Measurements from ENCODE around the gene WWC2.
"Not testable (repeated sequence)": the region's sequence is repeated elsewhere in the genome, so short reads cannot be mapped to it uniquely, and the experiment has no call there.

Gene WWC2

DNA sequence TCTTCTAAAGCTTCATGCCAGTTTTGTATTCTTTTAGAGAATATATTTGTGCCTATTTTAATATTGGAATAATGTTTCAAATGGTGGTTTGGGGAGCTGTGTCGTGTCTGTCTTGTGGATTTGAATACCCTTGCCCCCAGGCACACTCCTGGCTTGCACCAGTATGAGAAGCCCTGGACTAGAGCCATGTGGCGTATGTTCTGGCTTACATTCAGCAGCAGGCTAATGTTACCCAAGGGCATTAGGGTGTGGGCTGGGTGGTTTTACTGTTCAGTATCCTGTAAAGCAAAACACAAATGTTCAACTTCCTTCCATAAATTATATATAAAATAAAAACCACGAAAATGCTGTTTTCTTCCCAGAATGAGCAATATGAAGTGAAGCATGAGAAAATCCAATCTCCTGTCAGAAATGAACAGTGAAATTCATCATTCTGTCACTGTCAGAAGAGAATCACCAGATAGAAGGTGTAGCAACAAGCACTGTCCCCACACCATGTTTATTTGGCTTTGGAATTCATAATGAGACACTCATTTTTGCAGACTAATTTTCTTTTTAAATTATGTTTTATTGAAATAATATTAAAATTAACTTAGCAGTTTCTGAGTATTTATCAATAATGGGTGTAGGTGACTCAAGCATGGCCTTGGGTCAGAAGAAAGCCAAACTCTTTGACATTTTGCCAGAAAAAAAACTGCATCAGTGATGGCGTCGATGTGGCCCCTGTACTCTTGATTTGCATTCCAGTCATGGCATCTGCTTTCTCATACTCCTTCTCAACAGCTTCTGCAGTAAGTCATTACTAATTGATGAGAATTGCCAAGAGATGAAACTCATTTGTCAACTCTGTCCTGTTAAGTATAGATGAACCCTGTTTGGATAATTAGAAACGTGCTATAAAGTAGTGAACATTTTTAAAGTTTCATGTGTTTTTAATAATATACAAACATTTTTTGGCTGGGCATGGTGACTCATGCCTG lies 43.8 kb downstream of the WWC2 start:
- no peak for DNase-seq (ENCODE audit: low spot score)

DNA sequence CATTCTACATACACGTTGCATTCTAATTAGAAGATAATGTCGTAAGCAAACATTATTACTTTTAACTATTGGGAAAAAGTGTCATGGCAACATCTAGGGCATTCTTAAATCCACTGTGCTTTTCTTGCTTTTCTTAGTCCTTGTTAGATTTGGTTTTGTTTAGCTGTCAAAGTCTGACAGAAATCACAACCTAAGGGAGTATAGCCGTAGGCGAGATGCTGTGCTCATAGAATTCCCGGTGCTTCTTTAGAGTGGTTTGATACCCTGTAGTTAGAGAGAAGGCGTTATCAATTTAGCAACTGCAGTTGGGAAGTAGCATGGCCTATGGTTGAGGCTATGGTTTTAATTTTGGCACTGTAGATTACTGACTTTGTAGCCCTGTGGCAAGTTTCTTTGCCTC lies 45.7 kb downstream of the WWC2 start:
- no peak for DNase-seq (ENCODE audit: low spot score)

DNA sequence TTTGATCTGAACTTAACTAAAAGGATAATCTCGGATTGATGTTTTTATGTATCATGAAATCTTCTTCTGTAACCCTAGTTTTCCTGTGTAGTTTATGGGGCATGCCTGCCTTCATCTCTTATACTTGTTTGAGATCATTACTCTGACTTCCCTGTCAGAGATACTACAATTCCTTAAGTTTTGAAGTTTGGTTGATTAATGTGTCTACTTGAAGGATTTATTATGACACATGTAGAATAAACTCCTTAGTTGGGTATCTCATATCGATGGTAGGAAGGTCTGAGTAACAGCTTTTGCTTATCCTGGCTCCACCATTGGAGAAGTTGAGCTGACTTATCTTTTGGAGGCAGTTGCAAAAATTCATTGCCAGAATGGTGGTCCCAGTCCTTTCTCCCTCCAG lies 46.7 kb downstream of the WWC2 start:
- no peak for DNase-seq (ENCODE audit: low spot score)

GRCh38 chr4:183146478-183146877 lies 47.4 kb downstream of the WWC2 start:
- no peak for DNase-seq (ENCODE audit: low spot score)

GRCh38 chr4:183147196-183147595 lies 48.1 kb downstream of the WWC2 start:
- no peak for DNase-seq (ENCODE audit: low spot score)

DNA sequence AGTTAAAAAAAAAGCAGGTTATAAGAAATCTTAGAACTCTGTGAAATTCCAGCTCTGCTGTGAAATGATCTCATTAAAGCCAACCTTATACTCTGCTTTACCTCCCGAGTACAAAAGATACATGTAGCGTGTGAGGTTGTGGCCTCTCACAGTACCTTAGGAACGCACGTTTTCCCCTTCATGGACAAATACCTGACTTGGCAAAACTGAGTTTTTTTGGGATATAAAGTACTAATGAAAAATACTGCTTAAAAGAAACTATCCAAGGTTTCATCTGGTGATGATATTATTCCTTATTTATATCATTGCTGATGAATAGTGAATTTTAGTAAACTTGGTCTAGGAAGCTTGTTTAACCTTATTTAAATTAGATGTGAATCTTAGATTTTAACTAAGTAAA lies 48.9 kb downstream of the WWC2 start:
- DNase-seq (ENCODE audit: low spot score): no peak

- no peak for DNase-seq (ENCODE audit: low spot score)
Observed at GRCh38 chr4:183149616-183150539, 50.8 kb downstream of the WWC2 start.

DNA sequence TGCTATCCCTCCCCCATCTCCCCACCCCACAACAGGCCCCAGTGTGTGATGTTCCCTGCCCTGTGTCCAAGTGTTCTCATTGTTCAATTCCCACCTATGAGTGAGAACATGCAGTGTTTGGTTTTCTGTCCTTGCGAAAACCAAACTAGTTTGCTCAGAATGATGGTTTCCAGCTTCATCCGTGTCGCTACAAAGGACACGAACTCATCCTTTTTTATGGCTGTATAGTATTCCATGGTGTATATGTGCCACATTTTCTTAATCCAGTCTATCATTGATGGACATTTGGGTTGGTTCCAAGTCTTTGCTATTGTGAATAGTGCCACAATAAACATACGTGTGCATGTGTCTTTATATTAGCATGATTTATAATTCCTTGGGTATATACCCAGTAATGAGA lies 51.6 kb downstream of the WWC2 start:
- not testable (repeated sequence) for DNase-seq (ENCODE audit: low spot score)

DNA sequence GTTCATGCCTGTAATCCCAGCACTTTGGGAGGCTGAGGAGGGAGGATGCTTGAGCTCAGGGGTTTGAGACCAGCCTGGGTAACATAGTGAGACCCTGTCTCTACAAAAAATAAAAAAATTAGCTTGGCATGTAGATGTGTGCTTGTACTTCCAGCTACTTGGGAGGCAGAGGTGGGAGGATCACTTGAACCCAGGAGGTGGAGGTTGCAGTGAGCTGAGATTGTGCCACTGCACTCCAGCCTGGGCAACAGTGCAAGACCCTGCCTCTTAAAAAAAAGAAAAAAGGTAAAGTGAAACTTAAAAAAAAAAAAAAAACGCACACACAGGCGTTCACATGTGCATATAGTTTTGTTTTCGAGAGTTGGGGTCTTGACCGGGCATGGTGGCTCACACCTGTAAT lies 53.2 kb downstream of the WWC2 start:
- DNase-seq (ENCODE audit: low spot score): not testable (repeated sequence)

- DNase-seq (ENCODE audit: low spot score): no peak
Observed at GRCh38 chr4:183153190-183153916, 54.3 kb downstream of the WWC2 start.

DNA sequence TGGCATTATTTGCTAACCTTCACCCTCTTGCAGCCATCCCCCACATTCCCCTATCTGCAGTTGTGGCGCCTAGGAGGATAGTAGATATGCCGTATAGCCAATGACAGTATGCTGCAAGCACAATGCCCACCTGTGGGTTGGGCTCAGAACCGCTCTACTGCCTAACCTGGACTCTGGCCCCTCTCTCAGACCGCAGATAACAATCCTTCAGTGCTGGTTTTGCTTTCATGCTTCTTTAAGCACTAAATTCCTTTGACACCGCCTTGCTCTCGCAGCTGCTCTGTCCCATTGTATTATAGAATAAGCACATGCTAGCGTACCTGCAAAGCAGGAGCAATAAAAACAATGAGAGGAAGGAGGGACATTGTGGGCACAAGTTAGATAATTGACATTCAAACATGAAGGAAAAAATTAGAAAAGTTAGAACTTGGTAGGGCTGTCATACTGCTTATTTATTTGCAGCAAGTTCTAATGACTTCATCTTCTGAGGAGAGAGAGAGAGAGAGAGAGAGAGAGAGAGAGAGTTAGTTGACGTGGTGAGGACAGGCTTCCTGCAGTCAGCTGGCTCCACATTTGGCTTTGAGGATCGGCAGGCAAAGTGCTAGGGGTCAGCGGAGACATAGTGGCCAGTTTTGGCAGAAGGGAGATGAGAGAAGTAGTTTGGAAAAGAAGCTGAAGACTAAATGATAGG lies 55.8 kb downstream of the WWC2 start:
- no peak for DNase-seq (ENCODE audit: low spot score)

- no peak for DNase-seq (ENCODE audit: low spot score)
Observed at GRCh38 chr4:183155450-183156184, 56.6 kb downstream of the WWC2 start.

- DNase-seq (ENCODE audit: low spot score): no peak
Observed at GRCh38 chr4:183157215-183157614, 58.2 kb downstream of the WWC2 start.

GRCh38 chr4:183158062-183158461 lies 59.0 kb downstream of the WWC2 start:
- DNase-seq (ENCODE audit: low spot score): no peak

- no peak for DNase-seq (ENCODE audit: low spot score)
Observed at GRCh38 chr4:183161630-183162029, 62.6 kb downstream of the WWC2 start.

DNA sequence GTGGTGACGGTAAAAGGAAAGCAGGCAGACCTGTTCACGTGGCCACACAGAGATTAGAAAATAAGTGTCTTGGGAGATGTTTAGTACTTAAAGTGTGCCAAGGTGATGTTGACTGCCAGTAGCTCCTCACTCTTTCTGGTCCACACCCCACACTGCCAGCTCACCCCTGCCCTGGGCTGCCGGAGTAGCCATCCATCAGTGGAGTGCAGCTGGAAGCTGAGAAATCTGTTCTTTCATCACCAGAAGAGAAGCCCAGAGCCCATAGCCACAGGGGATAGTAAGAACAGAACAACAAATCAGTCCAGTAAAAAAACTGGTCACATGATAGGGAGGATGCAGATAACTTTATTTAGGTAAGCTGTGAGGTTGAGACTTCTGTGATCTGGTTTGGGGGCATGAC lies 64.1 kb downstream of the WWC2 start:
- DNase-seq (ENCODE audit: low spot score): no peak

GRCh38 chr4:183164963-183165362 lies 65.9 kb downstream of the WWC2 start:
- DNase-seq (ENCODE audit: low spot score): no peak

DNA sequence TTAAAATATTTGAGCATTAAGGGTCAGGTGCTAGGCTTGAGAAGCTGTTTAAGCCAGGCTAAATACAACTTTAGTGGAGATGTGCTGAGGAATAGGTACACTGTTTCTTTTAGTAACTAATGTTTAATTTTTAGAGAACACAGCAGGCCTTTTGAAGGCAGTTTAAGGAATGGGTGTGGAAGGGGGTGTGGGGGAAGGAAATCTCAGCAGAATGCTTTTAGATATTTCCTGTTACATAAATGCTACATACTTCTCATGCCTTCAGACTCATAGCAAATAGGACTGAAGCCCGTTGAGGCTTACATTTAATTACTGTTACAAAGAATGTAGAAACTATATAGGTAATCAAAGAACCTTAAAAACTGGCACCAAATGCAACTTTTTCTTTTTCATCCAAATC lies 66.3 kb downstream of the WWC2 start:
- peak; percentile 23 for DNase-seq (ENCODE audit: low spot score)

GRCh38 chr4:183170894-183171293 lies 71.8 kb downstream of the WWC2 start:
- no peak for DNase-seq (ENCODE audit: low spot score)

GRCh38 chr4:183171484-183172267 lies 72.6 kb downstream of the WWC2 start:
- DNase-seq (ENCODE audit: low spot score): no peak
